IMR-90 (cell line): ENCODE measurements around the gene FRMD3. TPM values are rescaled to one million over a fixed set of nuclear protein-coding genes. Genes with fewer than 3 reads are reported as not detected.

Experiments
- ATAC-seq: fragments of 200-7000 bp; cut with Tn5 transposase; 2 replicates; pipeline ENCODE4 v1.9.1; 2020; ENCODE audit warnings: low read depth, mild to moderate bottlenecking, moderate library complexity
- BruUV-seq: library from RNA; stranded (reverse); fragments of 400-500 nt; replicated peaks from 2 replicates; lab custom pipeline; 2021; lab: Mats Ljungman, UMichigan
- CTCF ChIA-PET: fragments of 300-600 bp; formaldehyde crosslinking; extraction: SDS; loops from one replicate; lab custom pipeline; 2021; ENCODE audit warnings: antibody characterized with exemption; lab: Yijun Ruan, JAX
- POLR2A ChIA-PET: fragments of 300-600 bp; sonication (Branson Sonifier 250); formaldehyde crosslinking; loops from one replicate; lab custom pipeline; 2022; ENCODE audit warnings: antibody characterized with exemption; ENCODE audit not compliant: unreplicated experiment; lab: Charles Lee
- DNase-seq: peaks from one replicate; pipeline ENCODE4 v3.0.0; 2013
- H2AFZ ChIP-seq: replicated peaks from 2 replicates; pipeline ENCODE3; 2013; ENCODE audit warnings: low read length, mild to moderate bottlenecking; ENCODE audit not compliant: poor library complexity
- H2AK5ac ChIP-seq: 2 replicates; pipeline ENCODE4 v1.6.1; 2013; ENCODE audit warnings: low read depth, low read length, inconsistent platforms
- H2AK9ac ChIP-seq: replicated peaks from 2 replicates; pipeline ENCODE3; 2013; ENCODE audit warnings: mild to moderate bottlenecking, low read depth, low read length, moderate library complexity; ENCODE audit not compliant: poor library complexity
- H2BK120ac ChIP-seq: 2 replicates; pipeline ENCODE4 v1.6.1; 2013; ENCODE audit warnings: low read depth, low read length, inconsistent platforms
- H2BK15ac ChIP-seq: 3 replicates; pipeline ENCODE4 v1.6.1; 2013; ENCODE audit warnings: low read depth, low read length, inconsistent platforms
- H2BK20ac ChIP-seq: 2 replicates; pipeline ENCODE4 v1.6.1; 2013; ENCODE audit warnings: low read depth, mild to moderate bottlenecking, inconsistent platforms, low read length, moderate library complexity
- H2BK5ac ChIP-seq: 2 replicates; pipeline ENCODE4 v1.6.1; 2013; ENCODE audit warnings: mild to moderate bottlenecking, low read depth, low read length, inconsistent platforms; ENCODE audit not compliant: poor library complexity, severe bottlenecking
- H3K14ac ChIP-seq: replicated peaks from 2 replicates; pipeline ENCODE4 v1.6.1; 2013; ENCODE audit warnings: low read depth, low read length, inconsistent platforms
- H3K18ac ChIP-seq: 2 replicates; pipeline ENCODE4 v1.6.1; 2013; ENCODE audit warnings: low read depth, low read length, control low read depth
- H3K23ac ChIP-seq: 2 replicates; pipeline ENCODE4 v1.6.1; 2013; ENCODE audit warnings: low read depth, low read length, inconsistent platforms
- H3K27ac ChIP-seq: 2 replicates; pipeline ENCODE4 v1.5.1; 2013; ENCODE audit warnings: mild to moderate bottlenecking, control low read depth, low read length; ENCODE audit not compliant: insufficient read depth
- H3K27me3 ChIP-seq: 2 replicates; pipeline ENCODE4 v1.6.1; 2013; ENCODE audit warnings: low read length; ENCODE audit not compliant: control insufficient read depth, insufficient read depth
- H3K36me3 ChIP-seq: 2 replicates; pipeline ENCODE4 v1.6.1; 2013; ENCODE audit warnings: low read length, mixed read lengths; ENCODE audit not compliant: control insufficient read depth, insufficient read depth
- H3K4ac ChIP-seq: 2 replicates; pipeline ENCODE4 v1.6.1; 2013; ENCODE audit warnings: low read depth, low read length, inconsistent platforms
- H3K4me1 ChIP-seq: 2 replicates; pipeline ENCODE4 v1.6.1; 2013; ENCODE audit warnings: low read length, mixed read lengths; ENCODE audit not compliant: control insufficient read depth, insufficient read depth
- H3K4me2 ChIP-seq: 2 replicates; pipeline ENCODE4 v1.6.1; 2013; ENCODE audit warnings: low read depth, mild to moderate bottlenecking, control low read depth, low read length, moderate library complexity
- H3K4me3 ChIP-seq: 2 replicates; pipeline ENCODE4 v1.5.1; 2013; ENCODE audit warnings: low read depth, mild to moderate bottlenecking, control low read depth, low read length, moderate library complexity; ENCODE audit not compliant: insufficient read depth
- H3K56ac ChIP-seq: 2 replicates; pipeline ENCODE4 v1.6.1; 2013; ENCODE audit warnings: low read length, inconsistent platforms; ENCODE audit not compliant: insufficient read depth; ENCODE audit errors: extremely low read depth
- H3K79me1 ChIP-seq, 2 experiments: 2 replicates each; pipeline ENCODE4 v1.6.1; 2013; ENCODE audit warnings: low read length in 2 of 2, inconsistent platforms in 1 of 2, low read depth in 1 of 2
- H3K9ac ChIP-seq: 2 replicates; pipeline ENCODE4 v1.6.1; 2013; ENCODE audit warnings: low read depth, low read length, control low read depth
- H3K9me1 ChIP-seq: 2 replicates; pipeline ENCODE4 v1.6.1; 2013; ENCODE audit warnings: low read length, inconsistent platforms; ENCODE audit not compliant: insufficient read depth
- H3K9me3 ChIP-seq: 2 replicates; pipeline ENCODE4 v1.6.1; 2013; ENCODE audit warnings: low read length; ENCODE audit not compliant: control insufficient read depth, insufficient read depth
- H4K20me1 ChIP-seq: 2 replicates; pipeline ENCODE4 v1.6.1; 2013; ENCODE audit warnings: low read length, inconsistent platforms; ENCODE audit not compliant: insufficient read depth
- H4K5ac ChIP-seq: 2 replicates; pipeline ENCODE4 v1.6.1; 2013; ENCODE audit warnings: mild to moderate bottlenecking, low read depth, low read length, control low read depth
- H4K8ac ChIP-seq, 2 experiments: 2 replicates each; pipeline ENCODE4 v1.6.1; 2013; ENCODE audit warnings: low read depth in 2 of 2, low read length in 2 of 2, control low read depth in 1 of 2, inconsistent platforms in 1 of 2
- H4K91ac ChIP-seq: 2 replicates; pipeline ENCODE4 v1.6.1; 2013; ENCODE audit warnings: low read depth, low read length, inconsistent platforms; ENCODE audit not compliant: insufficient read depth
- BHLHE40 ChIP-seq: fragments of 150-350 bp; IDR thresholded peaks from 2 replicates; pipeline ENCODE4 v1.6.1; 2016; ENCODE audit warnings: mild to moderate bottlenecking, low read depth, low read length
- RCOR1 ChIP-seq: IDR thresholded peaks from 2 replicates; pipeline ENCODE4 v1.6.1; 2012; ENCODE audit warnings: mild to moderate bottlenecking, low read length, improper control_type of control experiment; ENCODE audit not compliant: insufficient replicate concordance
- RFX5 ChIP-seq: IDR thresholded peaks from 2 replicates; pipeline ENCODE4 v1.8.0; 2012; ENCODE audit warnings: low read depth, mild to moderate bottlenecking, low read length, moderate library complexity
- WGBS, 2 experiments: methylation state at CpG; one replicate each; pipeline versions ENCODE4 v1.1.5 to v1.1.7; 2013; ENCODE audit warnings: missing lambda C conversion rate in 2 of 2; ENCODE audit not compliant: insufficient read length in 1 of 2; ENCODE audit errors: extremely low coverage in 2 of 2; 5-methylcytosine and 5-hydroxymethylcytosine counted together
- dilution Hi-C: fragments of 300-500 bp; cut with HindIII; formaldehyde crosslinking; loops from one replicate; pipeline ENCODE4 v1.14.3; 2018; ENCODE audit warnings: low sequenced_read_pairs; ENCODE audit not compliant: unreplicated experiment
- in situ Hi-C: fragments of 300-500 bp; cut with MboI; formaldehyde crosslinking; loops from 3 replicates; pipeline ENCODE4 v1.14.3; 2019; ENCODE audit warnings: low sequenced_read_pairs, inconsistent platforms, mixed read lengths
- intact Hi-C: fragments of 100-400 bp; cut with micrococcal nuclease; formaldehyde crosslinking; loops from 2 replicates; pipeline ENCODE4 v1.10.0; 2022
- polyA plus RNA-seq, 3 experiments: library from polyadenylated mRNA; depleted of rRNA; stranded (reverse); fragments of >200 nt; gene quantifications; 2 replicates each; pipeline ENCODE4 v1.2.3, GENCODE V29; 2012; ENCODE audit warnings: low replicate concordance in 1 of 3
- total RNA-seq: library from RNA; depleted of rRNA; stranded (reverse); fragments of >200 nt; gene quantifications from 2 replicates; pipeline ENCODE4 v1.2.3, GENCODE V29; 2012

The FRMD3 gene
- total and polyA plus RNA-seq, 2 of the 4 experiments (the other 2 are of a cell fraction) = 0.02 to 0.18 TPM

DNA sequence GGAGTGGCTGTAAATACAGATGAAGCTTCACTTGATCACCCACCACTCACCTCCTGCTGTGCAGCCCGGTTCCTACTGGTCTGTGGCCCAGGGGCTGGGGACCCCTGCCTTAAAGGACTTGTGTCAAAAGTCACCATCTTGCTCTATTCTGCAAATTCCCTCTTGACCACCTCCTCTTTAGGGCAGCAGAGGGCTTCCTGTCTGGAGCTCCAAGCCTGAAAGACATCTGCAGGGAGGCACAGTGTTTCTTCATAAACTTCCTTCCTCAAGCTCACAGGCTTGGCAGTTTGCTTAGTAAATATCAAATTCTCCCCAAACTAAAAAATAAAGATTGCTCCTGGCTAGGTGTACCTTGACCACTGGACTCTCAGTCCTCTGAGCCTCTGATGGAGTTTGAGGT lies 104.4 kb downstream of the FRMD3 start:
- intact Hi-C loops = no loop called here
- Histone ChIP-seq H2BK15ac (no peak overlapping the region), H3K14ac (no peak overlapping the region), H3K4me3 (no peak overlapping the region), H2AK5ac (no peak overlapping the region), H2AFZ (no peak overlapping the region), H2AK9ac (no peak overlapping the region), H3K4me2 (no peak overlapping the region), H3K4ac (no peak overlapping the region), H4K91ac (no peak overlapping the region), H3K9me3 (no peaks in the 10 kb centered on the region), H3K36me3 (no peaks in the 10 kb centered on the region), H3K4me1 (no peaks in the 10 kb centered on the region), H2BK20ac (no peak overlapping the region), H3K18ac (no peak overlapping the region), H4K5ac (no peak overlapping the region), H3K23ac (no peak overlapping the region), H3K56ac (no peak overlapping the region), H4K8ac (no peak overlapping the region), H3K9ac (no peak overlapping the region), H2BK5ac (no peak overlapping the region), H2BK120ac (no peak overlapping the region), H3K79me1 (no peaks in the 10 kb centered on the region), H3K27ac (no peak overlapping the region), H4K20me1 (no peaks in the 10 kb centered on the region), H3K27me3 (no peaks in the 10 kb centered on the region), H3K9me1 (no peaks in the 10 kb centered on the region)
- TF ChIP-seq RCOR1 (no peak), RFX5 (no peak), BHLHE40 (no peak)
- no TSS peak for BruUV-seq
- WGBS, 2 experiments = no CpG with 5 or more reads among the region's 1 CpG
- CTCF ChIA-PET = no interaction called here
- POLR2A ChIA-PET = no interaction called here
- DNase-seq = no peak
- no peak for ATAC-seq
- in situ Hi-C loops = no loop called here
- dilution Hi-C loops = no loop called here
